ENCODE data around the gene CPNE7.
"Not testable (repeated sequence)": the region's sequence is repeated elsewhere in the genome, so short reads cannot be mapped to it uniquely, and the experiment has no call there.

Gene CPNE7

GRCh38 chr16:89570342-89570923, 5.1 kb upstream of the CPNE7 start:
- H3K4me2 ChIP-seq = no peak overlapping the region
- peaks cover 7% of the 10 kb centered on the region for H3K4me1 ChIP-seq (ENCODE audit: low read depth, poor library complexity, severe bottlenecking)
- TF ChIP-seq CTCF (conservative IDR thresholded peaks at IDR 0.05; ENCODE audit: low read depth, low read length) = no peak
- H2AFZ ChIP-seq (ENCODE audit: low read depth) = no peak overlapping the region
- no peaks in the 10 kb centered on the region for H3K79me2 ChIP-seq (ENCODE audit: insufficient read depth, low read depth)
- H3K27me3 ChIP-seq (ENCODE audit: insufficient read depth, low read depth) = no peaks in the 10 kb centered on the region
- H4K20me1 ChIP-seq (ENCODE audit: insufficient read depth) = no peaks in the 10 kb centered on the region
- H3K9ac ChIP-seq = no peak overlapping the region
- no peaks in the 10 kb centered on the region for H3K36me3 ChIP-seq (ENCODE audit: insufficient read depth)
- no peak overlapping the region for H3K27ac ChIP-seq
- H3K4me3 ChIP-seq (IDR thresholded peaks at IDR 0.05; ENCODE audit: insufficient read depth, low read depth, low read length) = no peak overlapping the region

- not testable (repeated sequence) for H3K27me3 ChIP-seq (ENCODE audit: insufficient read depth, low read depth); H2AFZ ChIP-seq (ENCODE audit: low read depth); H3K4me3 ChIP-seq (IDR thresholded peaks at IDR 0.05; ENCODE audit: insufficient read depth, low read depth, low read length); H3K36me3 ChIP-seq (ENCODE audit: insufficient read depth); H3K4me1 ChIP-seq (ENCODE audit: low read depth, poor library complexity, severe bottlenecking); H4K20me1 ChIP-seq (ENCODE audit: insufficient read depth); H3K4me2 ChIP-seq; H3K9ac ChIP-seq; H3K79me2 ChIP-seq (ENCODE audit: insufficient read depth, low read depth); H3K27ac ChIP-seq
Measured at GRCh38 chr16:89570983-89571598, 4.5 kb upstream of the CPNE7 start.

- H3K4me2 ChIP-seq = no peak overlapping the region
- H3K27ac ChIP-seq = no peak overlapping the region
- peaks cover 7% of the 10 kb centered on the region for H3K4me1 ChIP-seq (ENCODE audit: low read depth, poor library complexity, severe bottlenecking)
- H3K36me3 ChIP-seq (ENCODE audit: insufficient read depth) = no peaks in the 10 kb centered on the region
- no peaks in the 10 kb centered on the region for H4K20me1 ChIP-seq (ENCODE audit: insufficient read depth)
- no peak overlapping the region for H2AFZ ChIP-seq (ENCODE audit: low read depth)
- no peak overlapping the region for H3K4me3 ChIP-seq (IDR thresholded peaks at IDR 0.05; ENCODE audit: insufficient read depth, low read depth, low read length)
- no peak for TF ChIP-seq CTCF (conservative IDR thresholded peaks at IDR 0.05; ENCODE audit: low read depth, low read length)
- H3K27me3 ChIP-seq (ENCODE audit: insufficient read depth, low read depth) = no peaks in the 10 kb centered on the region
- H3K9ac ChIP-seq = no peak overlapping the region
- peaks cover 8% of the 10 kb centered on the region; the same call in 1 of the 2 replicates for H3K79me2 ChIP-seq (ENCODE audit: insufficient read depth, low read depth)
Measured at GRCh38 chr16:89571636-89572035, 3.9 kb upstream of the CPNE7 start.

- no peak overlapping the region for H3K27ac ChIP-seq
Measured at GRCh38 chr16:89572073-89572484, 3.5 kb upstream of the CPNE7 start.

More at GRCh38 chr16:89572073-89572484, 3.5 kb upstream of the CPNE7 start:
- TF ChIP-seq CTCF (conservative IDR thresholded peaks at IDR 0.05; ENCODE audit: low read depth, low read length) = no peak
- H3K79me2 ChIP-seq (ENCODE audit: insufficient read depth, low read depth) = peaks cover 13% of the 10 kb centered on the region; the same call in 1 of the 2 replicates
- no peak overlapping the region for H2AFZ ChIP-seq (ENCODE audit: low read depth)
- H3K36me3 ChIP-seq (ENCODE audit: insufficient read depth) = no peaks in the 10 kb centered on the region
- H3K4me3 ChIP-seq (IDR thresholded peaks at IDR 0.05; ENCODE audit: insufficient read depth, low read depth, low read length) = no peak overlapping the region
- no peak overlapping the region for H3K4me2 ChIP-seq
- no peaks in the 10 kb centered on the region for H3K27me3 ChIP-seq (ENCODE audit: insufficient read depth, low read depth)
- no peak overlapping the region for H3K9ac ChIP-seq
- H4K20me1 ChIP-seq (ENCODE audit: insufficient read depth) = no peaks in the 10 kb centered on the region
- peaks cover 7% of the 10 kb centered on the region for H3K4me1 ChIP-seq (ENCODE audit: low read depth, poor library complexity, severe bottlenecking)
